Measurements from ENCODE around the gene RFTN2.
"Not testable (repeated sequence)": the region's sequence is repeated elsewhere in the genome, so short reads cannot be mapped to it uniquely, and the experiment has no call there.

DNA sequence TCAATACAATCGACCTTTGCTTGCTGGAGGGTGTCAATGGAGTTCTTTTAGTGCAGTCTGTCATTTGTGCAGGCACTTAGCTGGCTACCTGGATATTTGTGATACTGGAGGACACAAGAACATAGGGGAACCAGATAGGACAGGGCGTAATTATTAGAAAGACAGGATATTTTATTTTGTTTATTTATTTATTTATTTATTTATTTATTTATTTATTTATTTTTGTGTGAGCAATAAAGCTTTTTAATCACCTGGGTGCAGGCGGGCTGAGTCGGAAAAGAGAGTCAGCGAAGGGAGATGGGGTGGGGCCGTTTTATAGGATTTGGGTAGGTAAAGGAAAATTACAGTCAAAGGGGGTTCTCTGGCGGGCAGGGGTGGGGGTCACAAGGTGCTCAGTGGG lies 33.8 kb upstream of the RFTN2 start:
- not testable (repeated sequence) for TF ChIP-seq CTCF (conservative IDR thresholded peaks at IDR 0.05; ENCODE audit: low read depth in 2 of 2); CREB1 (CRISPR knock-in tag; IDR thresholded peaks at IDR 0.05; ENCODE audit: low read depth); JUNB (IDR thresholded peaks at IDR 0.05; ENCODE audit: unreplicated experiment); ZNF114 (CRISPR knock-in tag; IDR thresholded peaks at IDR 0.05); EZH2phosphoT487 (IDR thresholded peaks at IDR 0.05; ENCODE audit: unreplicated experiment); POLR2AphosphoS5 (IDR thresholded peaks at IDR 0.05; ENCODE audit: low read depth); EZH2 (IDR thresholded peaks at IDR 0.05; ENCODE audit: low read depth, unreplicated experiment); STAT1 (IDR thresholded peaks at IDR 0.05; ENCODE audit: unreplicated experiment)
- TF ChIP-seq, protein P1, sequence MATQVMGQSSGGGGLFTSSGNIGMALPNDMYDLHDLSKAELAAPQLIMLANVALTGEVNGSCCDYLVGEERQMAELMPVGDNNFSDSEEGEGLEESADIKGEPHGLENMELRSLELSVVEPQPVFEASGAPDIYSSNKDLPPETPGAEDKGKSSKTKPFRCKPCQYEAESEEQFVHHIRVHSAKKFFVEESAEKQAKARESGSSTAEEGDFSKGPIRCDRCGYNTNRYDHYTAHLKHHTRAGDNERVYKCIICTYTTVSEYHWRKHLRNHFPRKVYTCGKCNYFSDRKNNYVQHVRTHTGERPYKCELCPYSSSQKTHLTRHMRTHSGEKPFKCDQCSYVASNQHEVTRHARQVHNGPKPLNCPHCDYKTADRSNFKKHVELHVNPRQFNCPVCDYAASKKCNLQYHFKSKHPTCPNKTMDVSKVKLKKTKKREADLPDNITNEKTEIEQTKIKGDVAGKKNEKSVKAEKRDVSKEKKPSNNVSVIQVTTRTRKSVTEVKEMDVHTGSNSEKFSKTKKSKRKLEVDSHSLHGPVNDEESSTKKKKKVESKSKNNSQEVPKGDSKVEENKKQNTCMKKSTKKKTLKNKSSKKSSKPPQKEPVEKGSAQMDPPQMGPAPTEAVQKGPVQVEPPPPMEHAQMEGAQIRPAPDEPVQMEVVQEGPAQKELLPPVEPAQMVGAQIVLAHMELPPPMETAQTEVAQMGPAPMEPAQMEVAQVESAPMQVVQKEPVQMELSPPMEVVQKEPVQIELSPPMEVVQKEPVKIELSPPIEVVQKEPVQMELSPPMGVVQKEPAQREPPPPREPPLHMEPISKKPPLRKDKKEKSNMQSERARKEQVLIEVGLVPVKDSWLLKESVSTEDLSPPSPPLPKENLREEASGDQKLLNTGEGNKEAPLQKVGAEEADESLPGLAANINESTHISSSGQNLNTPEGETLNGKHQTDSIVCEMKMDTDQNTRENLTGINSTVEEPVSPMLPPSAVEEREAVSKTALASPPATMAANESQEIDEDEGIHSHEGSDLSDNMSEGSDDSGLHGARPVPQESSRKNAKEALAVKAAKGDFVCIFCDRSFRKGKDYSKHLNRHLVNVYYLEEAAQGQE (IDR thresholded peaks at IDR 0.05; ENCODE audit: unreplicated experiment) = not testable (repeated sequence)
- TF ChIP-seq, protein P2, sequence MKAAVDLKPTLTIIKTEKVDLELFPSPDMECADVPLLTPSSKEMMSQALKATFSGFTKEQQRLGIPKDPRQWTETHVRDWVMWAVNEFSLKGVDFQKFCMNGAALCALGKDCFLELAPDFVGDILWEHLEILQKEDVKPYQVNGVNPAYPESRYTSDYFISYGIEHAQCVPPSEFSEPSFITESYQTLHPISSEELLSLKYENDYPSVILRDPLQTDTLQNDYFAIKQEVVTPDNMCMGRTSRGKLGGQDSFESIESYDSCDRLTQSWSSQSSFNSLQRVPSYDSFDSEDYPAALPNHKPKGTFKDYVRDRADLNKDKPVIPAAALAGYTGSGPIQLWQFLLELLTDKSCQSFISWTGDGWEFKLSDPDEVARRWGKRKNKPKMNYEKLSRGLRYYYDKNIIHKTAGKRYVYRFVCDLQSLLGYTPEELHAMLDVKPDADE (IDR thresholded peaks at IDR 0.05) = not testable (repeated sequence)

Data from GM23338 (cell line).